Embryonic facial prominence (tissue), 1 donor: Measurements from ENCODE around the gene GNAI2.
"Not testable (repeated sequence)": the region's sequence is repeated elsewhere in the genome, so short reads cannot be mapped to it uniquely, and the experiment has no call there.

Experiments used
- DNase-seq: peaks from one replicate; pipeline ENCODE4 v3.0.0-alpha.2; 2016; ENCODE audit errors: extremely low spot score

The GNAI2 gene

DNA sequence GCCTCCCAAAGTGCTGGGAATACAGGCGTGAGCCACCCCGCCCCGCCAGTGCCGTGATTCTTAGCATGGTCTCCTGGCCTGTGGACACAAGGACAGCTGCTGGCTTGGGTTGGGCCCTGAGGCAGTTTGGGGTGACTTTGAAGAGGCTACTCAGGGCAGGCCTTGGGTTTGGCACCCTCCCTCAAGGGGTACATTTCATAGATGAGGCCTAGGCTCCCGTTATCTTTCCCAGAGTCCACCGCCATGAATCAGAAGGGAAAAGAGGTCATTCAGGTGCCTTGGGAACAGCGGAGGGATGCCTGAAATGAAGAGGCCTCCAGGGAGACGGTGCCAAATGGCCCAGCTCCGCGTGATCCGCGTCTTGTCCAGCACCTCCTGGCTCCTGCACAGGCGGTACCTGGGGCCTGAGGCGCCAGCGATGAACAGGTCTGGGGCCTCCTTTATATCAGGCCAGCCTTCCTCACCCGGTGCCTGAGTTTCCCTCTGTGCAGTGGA is 9.3 kb downstream of the GNAI2 start:
- no peak for DNase-seq

DNA sequence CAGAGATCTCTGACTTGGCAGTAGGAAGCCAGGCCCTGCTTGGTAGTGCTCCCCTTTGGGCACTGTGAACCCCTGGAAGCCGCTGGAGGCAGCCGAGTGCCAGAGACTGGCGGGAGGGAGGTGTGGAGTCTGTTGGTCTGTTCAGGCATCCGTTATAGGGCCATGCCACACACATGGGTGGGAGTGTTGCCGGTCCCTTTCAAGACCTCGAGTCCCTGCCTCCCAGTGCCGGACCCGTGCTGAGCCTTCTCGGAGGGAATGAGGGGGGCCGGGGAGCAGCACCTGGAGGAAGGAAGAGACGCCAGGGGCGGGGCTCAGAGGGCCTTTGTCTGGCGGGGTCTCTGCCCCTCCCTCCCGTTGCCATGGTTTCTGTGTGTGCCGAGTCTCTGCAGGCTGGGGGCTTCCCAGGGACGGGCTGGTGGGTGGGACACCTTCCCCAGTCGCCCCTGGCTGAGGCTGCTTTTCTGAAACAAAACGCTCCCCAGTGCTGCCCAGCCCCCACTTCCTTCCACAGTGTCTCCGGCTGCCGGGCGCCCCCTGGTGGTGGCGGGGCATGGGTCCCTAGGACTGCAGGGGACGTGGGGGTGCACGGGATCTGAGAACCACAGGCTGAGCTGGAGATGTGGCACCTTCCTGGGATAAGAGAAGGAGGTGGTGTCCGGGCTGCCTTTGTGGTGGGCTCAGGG is 10.0 kb downstream of the GNAI2 start:
- DNase-seq: peak; percentile 85

DNA sequence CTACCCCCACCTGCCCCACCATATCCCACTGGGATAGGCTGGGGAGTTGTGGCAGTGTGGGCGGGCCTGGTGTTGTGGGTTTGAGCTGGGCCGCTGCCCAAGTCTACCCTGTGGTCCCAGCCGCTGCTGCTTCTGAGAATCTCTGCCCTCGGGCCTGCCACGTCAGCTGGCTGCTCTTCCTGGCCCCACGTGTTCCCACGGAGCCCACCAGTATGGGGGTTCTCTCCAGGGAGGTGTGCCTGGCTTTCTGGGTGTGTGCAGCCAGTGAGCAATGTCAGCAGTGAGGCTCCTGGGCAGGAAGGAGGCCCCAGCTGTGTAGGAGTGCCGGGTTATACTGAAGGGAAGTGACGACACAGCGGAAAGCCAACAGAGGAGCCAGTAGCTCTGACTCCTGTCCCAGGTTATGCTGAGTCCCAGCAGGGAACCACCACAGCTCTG is 10.5 kb downstream of the GNAI2 start:
- peak; percentile 64 for DNase-seq

DNA sequence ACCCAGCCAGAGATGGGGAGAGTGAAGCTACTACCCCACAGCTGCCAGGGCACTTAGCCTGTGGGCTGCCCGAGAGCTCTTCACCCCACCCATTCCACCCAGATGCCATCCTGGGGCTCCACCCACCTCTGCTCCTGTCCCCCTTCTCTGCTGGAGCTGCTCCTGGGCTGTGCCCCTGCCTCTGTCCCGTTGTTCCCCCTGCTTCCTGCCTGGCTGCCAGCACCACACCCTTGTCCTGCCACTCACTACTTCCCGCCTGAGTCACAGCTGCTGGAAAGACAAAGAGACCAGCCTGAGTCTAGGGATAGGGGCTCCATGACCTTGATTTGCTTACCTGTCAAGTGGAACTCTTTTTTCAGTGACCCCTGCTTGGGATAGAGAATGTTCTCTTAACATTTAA is 12.4 kb downstream of the GNAI2 start:
- no peak for DNase-seq

DNA sequence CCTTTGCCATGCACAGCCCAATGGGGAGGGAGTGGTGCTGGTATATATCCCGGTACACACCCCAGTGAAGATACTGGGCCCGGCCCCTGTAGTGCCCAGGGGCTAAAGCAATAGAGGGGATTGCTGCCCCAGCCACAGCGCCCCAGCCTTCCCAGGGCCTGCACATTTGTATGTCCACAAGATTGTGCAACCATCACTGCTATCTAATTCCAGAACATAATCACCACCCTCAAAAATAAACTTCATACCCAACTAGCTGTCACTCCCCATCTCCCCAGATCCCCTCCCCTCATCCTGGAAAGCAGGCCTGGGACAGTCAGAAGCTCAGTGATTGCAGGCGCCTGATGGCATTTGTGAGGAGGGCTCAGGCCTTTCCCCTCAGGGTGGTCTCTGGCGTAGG is 13.5 kb downstream of the GNAI2 start:
- no peak for DNase-seq

DNA sequence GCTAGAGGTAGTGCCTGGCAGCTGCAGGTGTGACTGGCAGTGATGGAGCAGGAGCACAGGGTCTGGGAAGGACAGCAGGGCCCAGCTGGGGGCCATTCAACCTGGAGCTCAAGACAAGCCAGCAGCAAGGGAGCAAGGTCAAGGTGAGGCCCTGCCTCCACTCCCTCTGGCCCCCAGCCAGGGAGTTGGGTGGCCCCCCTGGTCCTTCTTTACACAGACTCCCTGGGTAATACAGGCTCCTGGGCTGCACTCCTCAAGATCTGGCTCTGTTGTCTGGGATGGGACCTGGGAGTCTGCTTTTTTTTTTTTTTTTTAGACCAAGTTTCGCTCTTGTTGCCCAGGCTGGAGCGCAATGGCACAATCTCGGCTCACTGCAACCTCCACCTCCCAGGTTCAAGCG is 14.5 kb downstream of the GNAI2 start:
- no peak for DNase-seq

DNA sequence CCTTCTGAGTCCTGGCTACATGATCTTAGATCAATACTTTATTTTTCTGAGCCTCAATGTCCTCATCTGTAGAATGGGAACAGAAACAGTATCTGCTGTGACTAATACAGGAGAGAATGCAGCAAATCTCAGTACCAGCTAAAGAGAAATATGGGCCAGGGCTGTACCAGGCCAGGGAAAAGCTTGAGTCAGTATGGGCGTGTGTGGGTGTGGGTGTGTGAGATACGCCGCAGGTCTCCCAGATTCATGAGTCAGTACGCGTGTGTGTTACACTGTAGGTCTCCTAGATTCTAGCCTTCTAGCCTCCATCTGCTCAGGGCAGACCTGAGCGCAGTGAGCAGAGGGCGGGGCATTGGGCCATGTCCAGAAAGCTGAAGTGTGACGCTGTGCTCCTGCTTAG is 15.2 kb downstream of the GNAI2 start:
- DNase-seq: no peak

DNA sequence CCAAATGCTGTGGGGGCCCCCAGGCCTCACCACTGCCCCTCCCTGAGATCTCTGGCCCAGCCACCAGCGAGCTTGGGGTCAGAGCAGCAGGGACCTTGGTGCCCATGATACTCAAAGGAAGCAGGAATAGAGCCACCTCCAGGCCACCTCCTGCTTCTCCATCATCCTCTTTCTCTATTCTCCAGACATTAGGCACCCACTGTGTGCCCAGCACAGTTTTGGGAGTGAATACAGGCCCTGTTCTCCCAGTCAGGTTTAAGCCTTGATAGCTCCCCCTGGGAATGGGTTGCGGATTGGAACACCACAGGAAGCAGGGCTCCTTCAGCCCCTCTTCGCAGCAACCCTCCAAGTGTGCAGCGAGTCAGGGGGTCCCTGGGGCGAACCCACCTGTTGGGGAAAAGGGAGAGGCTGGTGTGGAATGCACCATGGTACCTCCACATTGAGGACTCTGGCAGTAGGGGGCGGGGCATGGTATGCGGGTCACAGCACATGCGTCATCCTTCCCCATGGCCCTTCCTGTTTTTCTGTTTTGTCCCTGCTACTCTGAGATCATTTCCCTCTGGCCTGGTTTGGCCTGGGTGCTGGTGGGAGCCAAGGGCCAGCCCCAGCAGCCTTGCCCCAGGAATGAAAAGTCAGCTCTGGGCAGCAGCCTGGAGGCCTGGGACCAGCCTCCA is 18.7 kb downstream of the GNAI2 start:
- no peak for DNase-seq

DNA sequence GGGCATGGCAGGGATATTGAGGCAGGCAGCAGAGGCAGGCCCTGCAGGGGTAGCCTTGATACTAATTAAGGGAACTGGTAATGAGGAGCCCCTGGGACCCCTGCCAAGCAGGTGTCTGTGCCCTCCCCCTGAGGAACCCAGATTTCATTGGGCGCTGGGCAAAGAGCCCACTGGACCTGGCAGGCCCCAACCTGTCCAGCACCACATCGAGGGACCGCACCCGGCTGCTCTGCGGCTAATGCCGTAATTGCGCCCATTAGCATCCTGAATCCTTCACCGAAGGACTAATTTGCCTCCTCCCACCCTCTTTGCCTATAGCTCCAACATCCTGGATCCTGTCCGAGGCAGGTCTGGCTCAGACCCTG is 19.2 kb downstream of the GNAI2 start:
- DNase-seq: no peak

DNA sequence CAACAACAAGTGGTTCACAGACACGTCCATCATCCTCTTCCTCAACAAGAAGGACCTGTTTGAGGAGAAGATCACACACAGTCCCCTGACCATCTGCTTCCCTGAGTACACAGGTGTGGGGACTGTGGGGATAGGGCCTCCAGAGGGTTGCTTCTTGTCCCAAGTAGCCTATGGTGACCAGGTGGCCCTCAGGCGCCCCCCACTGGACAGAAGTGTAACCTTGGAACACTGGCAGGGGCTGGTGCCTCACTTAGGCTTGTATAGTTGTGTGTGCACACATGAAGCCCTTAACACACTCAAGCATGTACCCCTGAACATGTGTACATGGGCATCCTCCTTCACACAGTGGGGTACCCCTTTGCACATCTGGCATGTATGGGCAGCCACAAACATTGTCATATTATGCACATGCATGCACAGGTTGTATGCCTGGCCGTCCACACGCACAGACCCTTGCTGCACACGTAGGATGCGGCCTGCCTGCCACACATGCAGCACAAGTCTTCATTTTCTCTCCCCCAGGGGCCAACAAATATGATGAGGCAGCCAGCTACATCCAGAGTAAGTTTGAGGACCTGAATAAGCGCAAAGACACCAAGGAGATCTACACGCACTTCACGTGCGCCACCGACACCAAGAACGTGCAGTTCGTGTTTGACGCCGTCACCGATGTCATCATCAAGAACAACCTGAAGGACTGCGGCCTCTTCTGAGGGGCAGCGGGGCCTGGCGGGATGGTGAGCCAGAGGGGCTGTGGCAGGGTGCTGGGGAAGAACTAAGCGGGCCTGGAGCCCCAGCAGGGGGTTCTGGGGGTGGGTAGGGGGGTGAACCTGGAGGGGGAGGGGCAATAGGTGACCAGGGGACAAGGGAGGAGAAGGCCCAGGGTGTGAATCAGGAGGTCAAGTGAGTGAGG is 21.2 kb downstream of the GNAI2 start:
- no peak for DNase-seq

DNA sequence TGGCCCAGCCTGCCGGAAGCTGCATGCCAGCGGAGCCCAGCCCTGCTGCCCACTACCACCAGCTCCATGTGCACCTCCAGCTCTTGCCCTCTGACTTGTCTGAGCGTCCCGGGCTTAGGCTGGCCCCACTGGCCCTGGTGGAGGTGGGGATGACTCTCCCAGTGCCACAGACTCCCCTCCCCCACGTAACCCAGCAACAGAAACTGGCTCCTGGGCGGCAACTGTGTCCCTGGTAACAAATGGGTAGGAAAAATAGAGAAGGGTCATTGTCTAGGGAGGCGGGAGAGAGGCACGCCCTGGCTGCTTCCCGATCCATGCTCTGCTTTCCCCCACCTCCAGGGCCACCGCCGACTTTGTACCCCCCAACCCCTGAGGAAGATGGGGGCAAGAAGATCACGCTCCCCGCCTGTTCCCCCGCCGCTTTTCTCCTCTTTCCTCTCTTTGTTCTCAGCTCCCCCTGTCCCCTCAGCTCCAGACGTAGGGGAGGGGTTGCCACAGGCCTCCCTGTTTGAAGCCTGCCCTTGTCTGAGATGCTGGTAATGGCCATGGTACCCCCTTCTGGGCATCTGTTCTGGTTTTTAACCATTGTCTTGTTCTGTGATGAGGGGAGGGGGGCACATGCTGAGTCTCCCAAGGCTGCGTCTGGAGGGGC is 22.2 kb downstream of the GNAI2 start:
- no peak for DNase-seq

DNA sequence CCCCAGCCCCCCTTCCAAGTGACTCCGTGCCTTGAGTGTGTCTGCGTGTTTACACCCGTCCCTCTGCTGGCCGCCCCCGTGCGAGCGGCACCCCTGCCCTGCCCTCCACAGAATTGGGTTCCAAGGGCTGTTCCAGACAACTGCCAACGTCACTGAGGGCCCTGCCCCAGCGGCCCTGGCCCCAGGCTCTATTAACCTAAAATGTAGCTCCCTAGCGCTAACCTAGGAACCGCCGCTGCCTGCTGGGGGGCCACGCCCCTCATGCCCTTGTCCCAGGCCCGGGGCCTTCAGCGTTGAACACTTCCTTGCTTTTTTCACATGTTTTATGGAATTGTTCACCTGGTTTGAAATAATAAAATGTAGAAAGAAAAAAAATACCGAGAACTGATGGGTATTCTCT is 23.0 kb downstream of the GNAI2 start:
- DNase-seq: no peak

DNA sequence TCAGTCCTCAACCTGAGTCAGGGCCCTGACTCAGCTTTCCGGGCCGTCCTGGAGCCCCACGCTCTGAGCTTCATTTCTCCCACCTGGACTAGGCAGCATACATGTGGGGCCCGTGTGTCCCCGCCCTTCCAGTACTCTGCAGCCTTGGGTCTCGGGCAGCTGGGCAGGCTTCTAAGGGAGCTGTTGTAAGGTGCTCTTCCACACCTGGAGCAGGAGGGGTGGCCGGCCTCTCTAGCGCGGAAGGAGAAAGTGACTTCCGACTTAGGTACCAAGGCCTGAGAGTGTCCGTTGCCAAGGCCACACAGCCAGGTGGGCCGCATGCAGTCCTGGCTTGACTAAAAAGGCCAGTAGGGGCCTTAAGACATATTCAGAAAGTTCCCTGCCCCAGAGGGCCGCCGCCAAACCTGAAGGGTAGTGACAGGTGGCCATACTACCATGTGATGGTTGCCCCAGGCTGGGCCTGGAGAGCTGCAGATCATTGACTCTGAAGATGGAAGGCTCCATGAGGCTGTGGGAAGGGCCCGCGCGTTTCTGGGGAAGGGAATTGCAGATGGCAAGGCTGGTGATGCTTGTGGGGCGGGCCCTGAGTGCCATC is 23.5 kb downstream of the GNAI2 start:
- DNase-seq: no peak

DNA sequence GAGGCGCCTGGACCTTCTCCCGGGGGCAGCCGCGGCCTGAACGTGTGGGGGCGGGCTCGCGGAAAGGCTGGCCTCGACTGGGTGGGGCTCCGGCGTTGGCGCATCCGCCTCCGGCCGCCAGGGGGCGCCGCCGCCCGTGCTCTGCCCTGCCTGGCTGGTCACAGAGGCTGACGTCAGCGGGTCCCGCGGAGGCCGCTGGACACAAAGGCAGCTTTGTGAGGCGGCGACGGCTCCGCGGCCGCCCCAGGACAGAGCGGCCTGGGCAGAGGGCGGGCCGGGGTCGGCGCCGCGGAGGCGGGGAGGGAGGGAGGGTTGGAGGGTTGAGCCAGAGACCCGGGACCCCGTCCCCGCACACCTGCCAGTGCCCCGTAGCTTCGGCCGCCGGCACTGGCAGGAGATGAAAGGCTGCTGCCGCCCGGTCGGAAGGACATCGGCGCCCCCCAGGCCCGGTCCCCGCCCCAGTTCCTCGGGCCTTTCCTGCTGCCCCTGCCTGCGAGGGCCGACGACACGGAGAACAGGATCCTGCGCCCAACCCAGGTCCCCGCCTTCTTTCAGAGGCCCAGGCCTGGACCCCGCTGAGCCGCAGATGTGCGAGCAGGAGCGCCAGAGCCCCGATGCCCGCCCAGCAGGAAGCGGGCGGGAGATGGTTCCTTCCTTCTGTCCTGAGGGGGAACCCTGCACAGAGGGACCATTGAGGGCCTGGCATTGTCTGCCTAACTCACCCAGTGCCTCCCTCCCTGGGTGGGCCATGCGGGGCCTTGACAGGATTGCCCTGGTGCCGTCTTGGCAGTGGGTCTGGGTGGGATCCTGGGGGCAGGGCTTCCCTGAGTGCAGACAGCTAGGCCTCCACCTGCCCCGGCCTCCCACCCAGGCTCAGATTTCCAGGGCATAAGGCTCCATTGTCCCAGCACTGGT is 24.3 kb downstream of the GNAI2 start:
- peak; percentile 62 for DNase-seq

DNA sequence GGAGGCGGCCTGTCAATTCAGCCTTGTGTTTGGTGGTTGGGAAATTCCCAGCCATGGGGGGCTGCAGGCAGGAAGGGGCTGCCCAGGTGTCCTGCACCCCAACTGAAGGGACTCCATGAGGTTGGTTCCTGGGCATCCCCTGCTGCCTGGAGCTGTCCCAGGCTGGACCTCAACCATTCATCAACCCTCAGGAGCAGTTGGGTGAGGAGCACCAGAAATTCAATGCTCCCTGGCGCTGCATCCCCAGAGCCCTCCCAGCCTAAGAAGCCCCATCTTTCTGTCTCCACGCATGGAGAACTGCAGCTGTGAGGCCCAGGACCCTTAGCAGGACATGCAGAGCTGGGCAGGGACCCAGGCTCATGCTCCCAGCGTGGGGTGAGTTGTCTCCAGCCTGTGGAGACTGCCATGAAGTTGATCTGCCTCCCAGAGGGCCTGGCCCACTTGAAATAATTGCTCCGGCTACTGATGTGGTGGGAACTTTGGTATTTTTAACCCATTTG is 25.0 kb downstream of the GNAI2 start:
- no peak for DNase-seq

DNA sequence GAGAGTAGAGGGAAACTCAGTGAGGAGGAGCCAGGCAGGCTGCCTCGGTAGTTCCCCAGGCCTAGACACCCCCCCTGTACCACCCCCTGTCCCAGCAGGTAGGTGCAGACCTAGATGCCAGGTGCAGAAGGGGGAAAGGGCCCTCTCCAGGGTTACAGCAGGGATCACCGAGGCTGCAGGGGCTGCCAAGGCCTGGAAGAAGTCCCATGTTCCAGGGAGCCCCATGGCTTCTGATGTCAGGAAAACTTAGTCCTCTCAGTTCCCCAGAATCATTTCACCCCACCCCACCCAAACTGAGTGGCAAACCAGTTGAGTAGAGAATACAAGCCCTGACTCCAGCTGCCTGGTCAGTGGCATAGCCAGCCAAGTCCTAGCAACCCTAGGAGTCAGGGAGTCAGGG is 25.5 kb downstream of the GNAI2 start:
- DNase-seq: no peak

DNA sequence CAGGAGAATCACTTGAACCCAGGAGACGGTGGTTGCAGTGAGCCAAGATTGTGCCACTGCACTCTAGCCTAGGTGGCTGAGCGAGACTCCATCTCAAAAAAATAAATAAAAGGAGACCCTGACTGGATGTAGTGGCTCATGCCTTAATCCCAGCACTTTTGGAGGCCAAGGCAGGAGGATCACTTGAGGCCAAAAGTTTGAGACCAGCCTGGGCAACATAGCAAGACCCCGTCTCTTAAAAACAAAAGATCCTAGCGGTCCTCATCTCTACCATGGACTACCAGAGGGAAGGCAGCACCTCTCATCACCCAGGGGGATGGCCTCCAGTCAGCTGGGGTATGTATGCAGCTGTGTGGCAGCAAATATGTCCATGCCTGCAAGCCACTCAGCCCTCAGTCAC is 26.2 kb downstream of the GNAI2 start:
- not testable (repeated sequence) for DNase-seq

DNA sequence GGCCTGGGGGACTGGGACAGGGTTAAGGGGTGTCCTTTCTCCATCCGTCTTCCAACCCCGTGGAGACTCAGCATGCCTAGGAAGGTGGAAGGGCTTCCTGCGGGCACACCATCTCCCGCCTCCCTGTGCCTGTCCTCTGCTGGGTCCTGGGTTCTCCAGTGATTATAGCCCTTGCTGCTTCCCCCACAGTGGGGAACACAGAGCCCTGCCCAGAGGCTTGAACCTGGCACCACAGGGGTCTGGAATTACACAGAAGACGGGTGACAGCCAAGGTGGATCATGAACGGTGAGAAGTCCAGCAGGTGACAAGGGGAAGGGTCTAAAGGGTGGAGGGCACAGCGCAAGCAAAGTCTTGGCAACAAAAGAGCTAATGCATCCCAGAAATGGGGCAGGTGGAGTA is 26.8 kb downstream of the GNAI2 start:
- DNase-seq: no peak

DNA sequence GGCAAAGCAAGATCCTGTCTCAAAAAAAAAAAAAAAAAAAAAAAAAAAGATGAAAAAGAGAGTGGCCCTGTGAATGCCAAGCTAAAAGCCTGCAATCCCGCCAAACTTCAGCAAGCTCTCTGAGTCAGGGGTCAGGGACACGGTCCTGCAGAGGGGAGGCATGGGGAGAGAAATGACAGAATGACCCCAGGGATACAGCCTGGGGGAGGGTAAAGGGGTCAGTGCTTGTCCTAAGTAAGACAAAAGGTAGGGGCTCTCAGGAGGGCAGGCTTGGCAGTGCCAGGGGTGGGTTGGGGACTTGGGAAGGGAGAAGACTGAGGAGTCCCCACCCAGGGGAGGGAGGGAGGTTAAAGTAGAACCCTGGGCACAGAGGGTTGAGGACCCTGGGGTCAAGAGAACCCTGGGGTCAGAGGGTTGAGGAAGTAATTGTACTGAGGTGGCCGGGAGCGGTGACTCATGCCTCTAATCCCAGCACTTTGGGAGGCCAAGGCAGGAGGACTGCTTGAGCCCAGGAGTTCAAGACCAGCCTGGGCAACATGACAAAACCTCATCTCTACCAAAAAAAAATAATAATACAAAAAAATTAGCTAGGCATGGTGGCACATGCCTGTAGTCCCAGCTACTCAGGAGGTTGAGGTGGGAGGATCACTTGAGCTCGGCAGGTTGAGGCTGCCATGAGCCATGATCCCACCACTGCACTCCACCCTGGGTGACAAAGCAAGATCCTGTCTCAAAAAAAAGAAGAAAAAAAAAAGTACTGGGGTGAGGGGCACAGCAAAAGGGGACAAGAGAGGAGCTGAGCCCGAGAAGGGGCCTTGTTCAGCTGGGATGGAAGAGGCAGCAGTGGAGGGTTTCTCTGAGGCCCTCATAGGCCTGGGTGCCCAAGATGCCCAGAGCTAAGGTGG is 27.7 kb downstream of the GNAI2 start:
- no peak for DNase-seq
